ENCODE data around the gene PAIP1. TPM values are rescaled to one million over a fixed set of nuclear protein-coding genes. Genes with fewer than 3 reads are reported as not detected.
"Not testable (repeated sequence)": the region's sequence is repeated elsewhere in the genome, so short reads cannot be mapped to it uniquely, and the experiment has no call there.

The PAIP1 gene
- total RNA-seq, 1 donor from 2014 or later, result 95.5 TPM

- no peak for TF ChIP-seq CTCF (conservative IDR thresholded peaks at IDR 0.05)
- Mint-ChIP-seq H3K36me3 (peaks cover 19% of the 10 kb centered on the region), H3K9me3 (no peaks in the 10 kb centered on the region), H3K27me3 (no peaks in the 10 kb centered on the region), H3K27ac (no peak overlapping the region), H3K4me1 (ENCODE audit: unreplicated experiment) (peaks cover 9% of the 10 kb centered on the region), H3K4me3 (no peak overlapping the region)
- DNase-seq (ENCODE audit: extremely low spot score, unreplicated experiment), result no peak
Measured at GRCh38 chr5:43551731-43552130, 5.1 kb downstream of the PAIP1 start.

GRCh38 chr5:43549272-43549671 lies 7.6 kb downstream of the PAIP1 start:
- H3K9me3 Mint-ChIP-seq; H3K27me3 Mint-ChIP-seq; H3K27ac Mint-ChIP-seq; H3K4me3 Mint-ChIP-seq; H3K4me1 Mint-ChIP-seq (ENCODE audit: unreplicated experiment); DNase-seq (ENCODE audit: extremely low spot score, unreplicated experiment): not testable (repeated sequence)
- peaks cover 26% of the 10 kb centered on the region for H3K36me3 Mint-ChIP-seq

- no peaks in the 10 kb centered on the region for H3K9me3 Mint-ChIP-seq
- H3K27me3 Mint-ChIP-seq, result no peaks in the 10 kb centered on the region
- TF ChIP-seq CTCF (conservative IDR thresholded peaks at IDR 0.05), result no peak
- H3K36me3 Mint-ChIP-seq, result peaks cover 30% of the 10 kb centered on the region
- H3K27ac Mint-ChIP-seq, result no peak overlapping the region
- no peak for DNase-seq (ENCODE audit: extremely low spot score, unreplicated experiment)
- H3K4me1 Mint-ChIP-seq (ENCODE audit: unreplicated experiment), result peaks cover 9% of the 10 kb centered on the region
- no peak overlapping the region for H3K4me3 Mint-ChIP-seq
Measured at GRCh38 chr5:43548358-43548757, 8.5 kb downstream of the PAIP1 start.

GRCh38 chr5:43547532-43547931 lies 9.3 kb downstream of the PAIP1 start:
- DNase-seq (ENCODE audit: extremely low spot score, unreplicated experiment), result no peak
- no peak for TF ChIP-seq CTCF (conservative IDR thresholded peaks at IDR 0.05)
- H3K27me3 Mint-ChIP-seq, result no peaks in the 10 kb centered on the region
- H3K9me3 Mint-ChIP-seq, result no peaks in the 10 kb centered on the region
- no peak overlapping the region for H3K27ac Mint-ChIP-seq
- H3K4me1 Mint-ChIP-seq (ENCODE audit: unreplicated experiment), result peaks cover 9% of the 10 kb centered on the region
- H3K4me3 Mint-ChIP-seq, result no peak overlapping the region
- peaks cover 36% of the 10 kb centered on the region for H3K36me3 Mint-ChIP-seq

- no peaks in the 10 kb centered on the region for H3K27me3 Mint-ChIP-seq
- no peaks in the 10 kb centered on the region for H3K4me1 Mint-ChIP-seq (ENCODE audit: unreplicated experiment)
- no peaks in the 10 kb centered on the region for H3K9me3 Mint-ChIP-seq
- peaks cover 30% of the 10 kb centered on the region for H3K36me3 Mint-ChIP-seq
- DNase-seq (ENCODE audit: extremely low spot score, unreplicated experiment), result no peak
- no peak for TF ChIP-seq CTCF (conservative IDR thresholded peaks at IDR 0.05)
- no peak overlapping the region for H3K4me3 Mint-ChIP-seq
- H3K27ac Mint-ChIP-seq, result no peak overlapping the region
Measured at GRCh38 chr5:43543434-43543833, 13.4 kb downstream of the PAIP1 start.

GRCh38 chr5:43540746-43541145 lies 16.1 kb downstream of the PAIP1 start:
- TF ChIP-seq CTCF (conservative IDR thresholded peaks at IDR 0.05), result no peak
- DNase-seq (ENCODE audit: extremely low spot score, unreplicated experiment), result no peak
- peaks cover 33% of the 10 kb centered on the region for H3K36me3 Mint-ChIP-seq
- no peak overlapping the region for H3K4me3 Mint-ChIP-seq
- no peaks in the 10 kb centered on the region for H3K27me3 Mint-ChIP-seq
- no peaks in the 10 kb centered on the region for H3K4me1 Mint-ChIP-seq (ENCODE audit: unreplicated experiment)
- H3K27ac Mint-ChIP-seq, result no peak overlapping the region
- no peaks in the 10 kb centered on the region for H3K9me3 Mint-ChIP-seq

Measured in type B pancreatic cell (in vitro differentiated cells).